ENCODE measurements around the gene RLBP1.

DNA sequence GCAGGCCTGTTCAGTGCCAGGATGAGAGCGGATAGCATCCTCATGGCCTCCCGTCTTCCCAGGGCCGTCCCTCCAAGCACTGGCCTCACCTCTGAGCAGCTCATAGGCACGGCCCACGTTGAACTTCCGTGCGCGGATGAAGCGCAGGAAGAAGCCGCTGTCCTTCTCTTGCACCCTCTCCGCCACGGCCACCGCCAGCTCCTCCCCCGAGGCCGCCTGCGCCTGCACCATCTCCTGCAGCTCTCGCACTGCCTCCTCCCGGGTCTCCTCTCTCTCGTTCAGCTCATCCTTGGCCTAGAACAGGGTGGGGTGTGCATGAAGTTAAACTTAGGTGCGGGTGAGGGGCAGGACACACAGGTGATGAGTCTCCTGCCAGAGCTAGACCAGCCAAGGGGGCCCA, 4.3 kb downstream of the RLBP1 start:
- TF ChIP-seq, protein P1, sequence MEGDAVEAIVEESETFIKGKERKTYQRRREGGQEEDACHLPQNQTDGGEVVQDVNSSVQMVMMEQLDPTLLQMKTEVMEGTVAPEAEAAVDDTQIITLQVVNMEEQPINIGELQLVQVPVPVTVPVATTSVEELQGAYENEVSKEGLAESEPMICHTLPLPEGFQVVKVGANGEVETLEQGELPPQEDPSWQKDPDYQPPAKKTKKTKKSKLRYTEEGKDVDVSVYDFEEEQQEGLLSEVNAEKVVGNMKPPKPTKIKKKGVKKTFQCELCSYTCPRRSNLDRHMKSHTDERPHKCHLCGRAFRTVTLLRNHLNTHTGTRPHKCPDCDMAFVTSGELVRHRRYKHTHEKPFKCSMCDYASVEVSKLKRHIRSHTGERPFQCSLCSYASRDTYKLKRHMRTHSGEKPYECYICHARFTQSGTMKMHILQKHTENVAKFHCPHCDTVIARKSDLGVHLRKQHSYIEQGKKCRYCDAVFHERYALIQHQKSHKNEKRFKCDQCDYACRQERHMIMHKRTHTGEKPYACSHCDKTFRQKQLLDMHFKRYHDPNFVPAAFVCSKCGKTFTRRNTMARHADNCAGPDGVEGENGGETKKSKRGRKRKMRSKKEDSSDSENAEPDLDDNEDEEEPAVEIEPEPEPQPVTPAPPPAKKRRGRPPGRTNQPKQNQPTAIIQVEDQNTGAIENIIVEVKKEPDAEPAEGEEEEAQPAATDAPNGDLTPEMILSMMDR (IDR thresholded peaks at IDR 0.05): no peak
- TF ChIP-seq POLR2A (IDR thresholded peaks at IDR 0.05): no peak

Data from thyroid gland (tissue), 4 donors.